HEK293T (cell line): ENCODE measurements around the gene XAGE1B.
"Not testable (repeated sequence)": the region's sequence is repeated elsewhere in the genome, so short reads cannot be mapped to it uniquely, and the experiment has no call there.

ENCODE experiments used
- CTCF ChIA-PET: fragments of 350-600 bp; formaldehyde crosslinking; extraction: SDS; loops from one replicate; lab custom pipeline; 2021; ENCODE audit warnings: antibody characterized with exemption, inconsistent platforms; lab: Yijun Ruan, JAX
- POLR2A ChIA-PET: fragments of 350-600 bp; formaldehyde crosslinking; extraction: SDS; loops from one replicate; lab custom pipeline; 2020; ENCODE audit warnings: antibody characterized with exemption, inconsistent platforms; lab: Yijun Ruan, JAX
- DNase-seq: peaks from one replicate; pipeline ENCODE4 v3.0.0; 2012; ENCODE audit warnings: mixed read lengths; ENCODE audit errors: extremely low spot score

The XAGE1B gene

GRCh38 chrX:52471301-52471700, 45.6 kb downstream of the XAGE1B start:
- POLR2A ChIA-PET, DNase-seq, CTCF ChIA-PET: not testable (repeated sequence)
